ENCODE measurements around the gene RABGAP1L. TPM values are rescaled to one million over a fixed set of nuclear protein-coding genes. Genes with fewer than 3 reads are reported as not detected.

The RABGAP1L gene
- total and polyA plus RNA-seq, 10 of the 15 experiments (the other 5 are each of a cell fraction or from before 2014, with no cell fraction given) = 5.8 to 194 (median 113) TPM

DNA sequence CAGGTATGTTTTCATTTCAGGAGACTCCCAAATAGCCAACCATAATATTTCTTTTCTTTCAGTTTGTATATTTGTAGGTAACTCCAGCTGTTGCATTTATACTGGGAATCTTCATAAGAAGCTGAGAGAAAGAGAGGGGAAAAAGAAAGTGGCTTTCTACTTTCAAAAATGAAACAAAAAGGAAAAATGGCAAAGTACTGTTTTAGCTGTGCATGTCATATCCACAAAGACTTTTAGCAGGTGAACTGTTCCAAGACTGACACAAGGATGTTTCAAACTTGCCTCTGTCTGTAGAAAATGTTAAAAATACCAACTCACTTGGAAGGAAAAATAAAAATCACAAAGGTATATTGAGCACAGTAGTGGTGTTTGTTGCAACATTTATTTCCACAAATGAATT, 798.5 kb downstream of the RABGAP1L start:
- Histone ChIP-seq H3K79me2 (ENCODE audit: control insufficient read depth, insufficient read depth, low read length) (no peaks in the 10 kb centered on the region), H4K20me1 (ENCODE audit: control insufficient read depth, insufficient read depth) (no peaks in the 10 kb centered on the region), H3K4me3 (no peak overlapping the region), H3K4me2 (ENCODE audit: control insufficient read depth, insufficient read depth) (peak overlapping the region; percentile 51; the same call in 1 of the 2 replicates), H3K36me3 (ENCODE audit: control insufficient read depth in 2 of 2, insufficient read depth in 2 of 2, low read length in 1 of 2) (peaks cover 0 to 9% of the 10 kb centered on the region in 2 experiments; a peak in 1 of 4 replicates), H3K27ac (ENCODE audit: control insufficient read depth, insufficient read depth) (peak overlapping the region; percentile 2; the same call in 1 of the 2 replicates), H3K27me3 (replicated peaks in 1 of 2; ENCODE audit: control insufficient read depth in 2 of 2, insufficient read depth in 2 of 2, low read length in 1 of 2) (no peaks in the 10 kb centered on the region), H3K9me3 (replicated peaks; ENCODE audit: control insufficient read depth, insufficient read depth, low read length) (no peaks in the 10 kb centered on the region), H3K4me1 (ENCODE audit: control insufficient read depth, insufficient read depth, low read length) (peaks cover 21% of the 10 kb centered on the region), H3K9ac (ENCODE audit: control insufficient read depth, insufficient read depth, low read length) (no peak overlapping the region), H2AFZ (ENCODE audit: control insufficient read depth, low read depth, low read length) (no peak overlapping the region)
- intact Hi-C loops (cut with micrococcal nuclease; ENCODE audit: unreplicated experiment) = no loop called here
- RAD21 ChIA-PET (ENCODE audit: unreplicated experiment) = interaction anchor here (0.7 to 1.4 kb wide), 6 partner anchors 11 to 231 kb away, joined by 3 to 6 read pairs (median 4); no protein-coding TSS in a partner anchor
- BruUV-seq (replicated peaks) = TSS peak; percentile 27
- ATAC-seq (peak; percentile 28), DNase-seq (ENCODE audit: low read depth, low spot score) (no peak), FAIRE-seq (no peak)
- SMC1A ChIA-PET (ENCODE audit: uncharacterized antibody, unreplicated experiment) = interaction anchor here (0.7 to 1.6 kb wide), 9 partner anchors 8 to 43 kb away, joined by 3 to 8 read pairs (median 4); partner anchors contain the start of gene CACYBP
- in situ Hi-C loops (cut with MboI) = no loop called here
- CTCF ChIA-PET = interaction anchor here (1.0 to 2.0 kb wide), 5 partner anchors 8 to 65 kb away, joined by 3 to 6 read pairs (median 4); no protein-coding TSS in a partner anchor
- no peak for TF ChIP-seq BCL11A (IDR thresholded peaks at IDR 0.05; ENCODE audit: low read depth, low read length)
- no peak for TF ChIP-seq ZNF24 (IDR thresholded peaks at IDR 0.05)
- 0 out of 4 replicates have a peak, but pooled peaks of 1 of the 2 experiments have one; percentile 24 for TF ChIP-seq IKZF2 (IDR thresholded peaks at IDR 0.05)
- TF ChIP-seq GABPA (IDR thresholded peaks at IDR 0.05; ENCODE audit: low read depth) = no peak
- TF ChIP-seq IKZF1 (conservative IDR thresholded peaks at IDR 0.05) = 0 out of 2 replicates have a peak, but pooled peaks have one; percentile 11
- TF ChIP-seq MYB (IDR thresholded peaks at IDR 0.05; ENCODE audit: borderline replicate concordance, low read depth, low read length) = no peak
- POLR2A ChIA-PET = interaction anchor here (0.6 to 2.5 kb wide), 5 partner anchors 9 to 42 kb away, joined by 3 to 14 read pairs (median 3); partner anchors contain the start of gene CACYBP

GRCh38 chr1:174958396-174958795, 799.1 kb downstream of the RABGAP1L start:
- RAD21 ChIA-PET (ENCODE audit: unreplicated experiment) = interaction anchor here (1.3 to 1.4 kb wide), 4 partner anchors 12 to 39 kb away, joined by 4 to 5 read pairs (median 4); no protein-coding TSS in a partner anchor
- FAIRE-seq (no peak), ATAC-seq (no peak), DNase-seq (ENCODE audit: low read depth, low spot score) (no peak)
- POLR2A ChIA-PET = interaction anchor here (0.6 to 2.5 kb wide), 6 partner anchors 8 to 1739 kb away, joined by 3 to 14 read pairs (median 3); partner anchors contain the start of gene CACYBP
- H3K4me1 ChIP-seq (ENCODE audit: control insufficient read depth, insufficient read depth, low read length) = peaks cover 24% of the 10 kb centered on the region
- H3K4me3 ChIP-seq = no peak overlapping the region
- WGBS (ENCODE audit: insufficient coverage, insufficient replicate concordance, low lambda C conversion rate, missing lambda C conversion rate) = 100% methylated on average over 1 of the region's 1 CpG
- H3K9me3 ChIP-seq (replicated peaks; ENCODE audit: control insufficient read depth, insufficient read depth, low read length) = no peaks in the 10 kb centered on the region
- CTCF ChIA-PET = interaction anchor here (1.0 to 2.0 kb wide), 4 partner anchors 13 to 64 kb away, joined by 3 to 6 read pairs (median 5); no protein-coding TSS in a partner anchor
- BruUV-seq (replicated peaks) = no TSS peak
- H3K27me3 ChIP-seq (replicated peaks in 1 of 2; ENCODE audit: control insufficient read depth in 2 of 2, insufficient read depth in 2 of 2, low read length in 1 of 2) = no peaks in the 10 kb centered on the region
- no peak overlapping the region for H3K9ac ChIP-seq (ENCODE audit: control insufficient read depth, insufficient read depth, low read length)
- in situ Hi-C loops (cut with MboI) (no loop called here), intact Hi-C loops (cut with micrococcal nuclease; ENCODE audit: unreplicated experiment) (no loop called here)
- SMC1A ChIA-PET (ENCODE audit: uncharacterized antibody, unreplicated experiment) = interaction anchor here (1.0 to 1.6 kb wide), 8 partner anchors 7 to 47 kb away, joined by 3 to 8 read pairs (median 4); no protein-coding TSS in a partner anchor
- H3K4me2 ChIP-seq (ENCODE audit: control insufficient read depth, insufficient read depth) = no peak overlapping the region
- H3K27ac ChIP-seq (ENCODE audit: control insufficient read depth, insufficient read depth) = no peak overlapping the region
- no peaks in the 10 kb centered on the region for H4K20me1 ChIP-seq (ENCODE audit: control insufficient read depth, insufficient read depth)
- peaks cover 0 to 9% of the 10 kb centered on the region in 2 experiments; a peak in 1 of 4 replicates for H3K36me3 ChIP-seq (ENCODE audit: control insufficient read depth in 2 of 2, insufficient read depth in 2 of 2, low read length in 1 of 2)
- TF ChIP-seq IRF3 (IDR thresholded peaks at IDR 0.05) (no peak), ZBED1 (IDR thresholded peaks at IDR 0.05; ENCODE audit: borderline replicate concordance) (no peak)
- no peak overlapping the region for H2AFZ ChIP-seq (ENCODE audit: control insufficient read depth, low read depth, low read length)
- no peaks in the 10 kb centered on the region for H3K79me2 ChIP-seq (ENCODE audit: control insufficient read depth, insufficient read depth, low read length)

Data from GM12878 (cell line).